GM20000 (cell line): ENCODE measurements around the gene ONECUT1.
A peak's percentile ranks its signal among the peaks of the same experiment; 100 is the strongest.

Experiments used
- DNase-seq: peaks from one replicate; pipeline ENCODE4 v3.0.0; 2012; ENCODE audit warnings: low spot score
- TF ChIP-seq, protein P1 (sequence below): IDR thresholded peaks from 2 replicates; pipeline ENCODE4 v1.5.1; 2012; ENCODE audit warnings: mild to moderate bottlenecking, control low read depth; ENCODE audit errors: extremely low read depth, missing control alignments

ONECUT1 gene

DNA sequence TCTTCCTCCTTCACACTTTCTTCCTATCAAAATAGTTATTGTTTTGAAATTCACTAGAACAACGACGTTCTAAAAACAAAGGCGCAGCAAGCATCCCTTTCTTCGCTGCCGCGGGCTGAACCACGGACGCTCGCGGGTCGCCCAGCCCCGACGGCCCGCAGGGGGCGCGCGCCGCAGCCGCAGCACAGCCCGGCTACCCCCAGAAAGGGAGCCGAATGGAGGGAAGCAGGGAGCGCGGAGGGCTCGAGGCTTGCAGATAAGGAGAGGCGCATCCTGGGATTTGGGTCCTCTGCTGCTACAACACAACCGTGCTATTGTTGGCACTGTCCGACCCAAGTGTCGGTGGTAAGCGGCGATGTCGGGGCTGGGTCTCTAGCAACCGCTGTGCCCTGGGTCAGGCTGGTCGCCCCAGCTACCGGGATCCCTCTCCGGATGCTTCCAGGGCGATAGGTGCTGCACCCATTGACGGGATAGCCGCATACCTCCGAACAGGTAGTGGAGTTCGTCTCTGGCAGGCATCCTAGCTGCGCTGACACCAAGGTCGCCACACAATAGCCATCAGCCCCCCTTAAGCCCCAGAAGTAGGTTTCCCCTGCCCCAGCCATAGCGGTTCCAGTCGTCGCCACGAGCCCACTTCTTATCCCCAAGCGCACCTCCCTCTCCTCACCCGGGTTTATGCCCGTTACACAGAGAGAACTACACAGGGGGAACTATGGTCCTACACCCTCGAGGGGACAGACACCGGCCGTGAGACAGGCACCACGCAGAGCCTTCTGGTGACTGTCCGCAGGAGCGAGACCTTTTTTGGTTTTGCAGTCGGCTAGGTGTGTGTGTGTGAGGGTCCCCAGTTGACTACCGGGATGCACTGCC, 6.0 kb downstream of the ONECUT1 start:
- DNase-seq: peak; percentile 59
- TF ChIP-seq, protein P1, sequence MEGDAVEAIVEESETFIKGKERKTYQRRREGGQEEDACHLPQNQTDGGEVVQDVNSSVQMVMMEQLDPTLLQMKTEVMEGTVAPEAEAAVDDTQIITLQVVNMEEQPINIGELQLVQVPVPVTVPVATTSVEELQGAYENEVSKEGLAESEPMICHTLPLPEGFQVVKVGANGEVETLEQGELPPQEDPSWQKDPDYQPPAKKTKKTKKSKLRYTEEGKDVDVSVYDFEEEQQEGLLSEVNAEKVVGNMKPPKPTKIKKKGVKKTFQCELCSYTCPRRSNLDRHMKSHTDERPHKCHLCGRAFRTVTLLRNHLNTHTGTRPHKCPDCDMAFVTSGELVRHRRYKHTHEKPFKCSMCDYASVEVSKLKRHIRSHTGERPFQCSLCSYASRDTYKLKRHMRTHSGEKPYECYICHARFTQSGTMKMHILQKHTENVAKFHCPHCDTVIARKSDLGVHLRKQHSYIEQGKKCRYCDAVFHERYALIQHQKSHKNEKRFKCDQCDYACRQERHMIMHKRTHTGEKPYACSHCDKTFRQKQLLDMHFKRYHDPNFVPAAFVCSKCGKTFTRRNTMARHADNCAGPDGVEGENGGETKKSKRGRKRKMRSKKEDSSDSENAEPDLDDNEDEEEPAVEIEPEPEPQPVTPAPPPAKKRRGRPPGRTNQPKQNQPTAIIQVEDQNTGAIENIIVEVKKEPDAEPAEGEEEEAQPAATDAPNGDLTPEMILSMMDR: peak; percentile 16

DNA sequence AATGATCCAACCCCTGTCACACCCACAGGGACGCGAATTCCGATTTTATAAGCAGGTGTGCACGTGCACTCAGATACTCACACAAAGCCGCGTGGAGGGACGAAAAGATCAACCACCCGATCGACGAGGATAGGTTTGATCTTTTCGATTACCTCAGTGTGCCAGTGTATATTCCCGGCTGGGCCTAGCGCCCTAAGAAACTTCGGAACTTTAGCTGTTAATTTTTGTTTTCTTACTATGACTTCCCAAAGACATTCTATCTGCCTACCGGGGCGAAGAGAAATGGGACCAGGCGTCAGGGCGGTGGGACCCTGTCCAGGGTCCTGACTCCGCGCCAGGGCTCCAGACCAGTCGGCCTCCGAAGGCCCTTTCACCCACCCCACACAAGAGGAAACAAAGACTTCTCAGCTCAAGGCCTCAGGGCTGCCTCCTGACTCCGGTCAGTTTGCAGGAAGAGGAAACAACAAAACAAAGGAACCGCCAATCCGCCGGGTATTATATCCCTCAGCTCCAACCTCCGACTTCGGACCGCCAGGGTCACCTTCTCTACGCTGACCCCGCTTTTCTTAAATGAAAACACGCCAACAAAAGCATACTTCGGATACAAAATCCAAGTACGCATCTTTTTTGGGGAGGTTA, 6.8 kb downstream of the ONECUT1 start:
- peak; percentile 48 for DNase-seq
- TF ChIP-seq, protein P1: no peak

DNA sequence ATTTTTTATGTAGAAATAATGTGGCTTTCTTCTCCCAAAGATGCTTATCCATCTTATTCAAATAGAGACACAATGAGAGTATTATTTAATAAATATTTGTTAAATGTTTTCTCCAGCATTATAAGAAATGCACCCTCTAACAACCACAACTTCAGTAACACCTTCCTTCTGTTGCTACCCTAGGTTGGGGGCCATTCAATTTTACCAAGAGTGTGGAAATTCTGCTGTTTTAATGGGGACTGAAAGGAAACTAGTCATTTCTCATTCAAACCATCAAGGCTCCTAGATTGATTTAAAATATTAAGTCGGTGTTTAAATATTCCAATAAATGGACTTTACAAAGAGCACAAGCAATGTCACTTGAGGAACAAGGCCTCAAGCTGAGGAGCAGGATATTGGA, 7.6 kb downstream of the ONECUT1 start:
- TF ChIP-seq, protein P1: no peak
- no peak for DNase-seq

DNA sequence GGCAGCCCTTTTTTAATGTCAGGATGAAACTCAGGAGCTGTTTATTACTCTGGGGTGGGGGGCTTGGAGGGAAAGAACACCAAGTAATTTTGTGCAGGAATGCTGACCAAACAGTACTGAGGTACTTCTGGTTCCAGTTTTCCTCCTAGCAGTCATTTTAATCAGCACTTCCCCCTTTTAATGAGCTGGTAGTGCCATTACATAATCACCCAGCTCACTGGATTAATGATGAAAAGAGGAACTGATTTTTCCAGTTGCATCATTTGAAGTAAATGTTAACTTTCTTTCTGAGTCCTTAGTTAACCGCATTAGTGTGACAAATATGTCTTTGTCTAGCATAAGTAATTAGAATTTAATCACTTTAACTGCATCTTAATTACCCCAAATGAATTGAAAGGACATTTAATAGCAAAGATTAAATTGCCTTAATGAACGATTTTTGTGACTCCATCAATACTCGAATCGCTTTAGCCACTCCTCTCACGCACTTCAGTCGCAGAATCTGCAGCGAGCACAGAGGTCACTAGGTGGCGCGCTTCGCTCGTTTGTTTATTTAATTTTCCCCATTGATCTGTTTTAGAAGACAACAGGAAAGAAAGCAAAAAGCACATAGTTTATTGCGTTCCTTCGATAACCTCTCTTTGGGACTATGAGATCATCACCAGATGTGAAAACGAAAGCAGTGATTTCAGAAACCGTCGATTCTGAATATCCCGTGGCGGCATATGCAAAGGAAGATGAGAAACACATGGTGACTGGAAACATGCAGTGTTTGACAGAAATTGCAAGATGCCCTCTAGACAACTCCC, 9.8 kb downstream of the ONECUT1 start:
- DNase-seq: peak; percentile 73
- TF ChIP-seq, protein P1: peak; percentile 94

DNA sequence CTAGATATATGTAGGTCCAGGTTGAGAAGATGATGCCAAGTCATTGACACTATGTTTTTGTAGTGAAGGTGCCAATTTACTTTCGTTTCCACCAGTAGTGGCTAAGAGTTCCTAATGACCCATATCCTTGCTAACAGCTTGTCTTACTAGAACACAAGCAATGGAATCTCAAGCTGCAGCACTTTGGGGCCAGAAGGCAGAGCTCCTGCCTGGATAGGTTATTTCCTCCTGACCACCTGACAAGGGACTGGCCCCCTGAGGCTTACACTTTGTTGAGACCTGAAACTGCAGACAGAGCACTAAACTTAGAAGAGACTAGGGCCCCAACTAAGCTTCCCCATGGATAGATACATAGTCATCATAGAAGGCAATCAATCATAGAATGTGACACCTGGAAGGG, 11.7 kb downstream of the ONECUT1 start:
- TF ChIP-seq, protein P1: no peak
- no peak for DNase-seq

DNA sequence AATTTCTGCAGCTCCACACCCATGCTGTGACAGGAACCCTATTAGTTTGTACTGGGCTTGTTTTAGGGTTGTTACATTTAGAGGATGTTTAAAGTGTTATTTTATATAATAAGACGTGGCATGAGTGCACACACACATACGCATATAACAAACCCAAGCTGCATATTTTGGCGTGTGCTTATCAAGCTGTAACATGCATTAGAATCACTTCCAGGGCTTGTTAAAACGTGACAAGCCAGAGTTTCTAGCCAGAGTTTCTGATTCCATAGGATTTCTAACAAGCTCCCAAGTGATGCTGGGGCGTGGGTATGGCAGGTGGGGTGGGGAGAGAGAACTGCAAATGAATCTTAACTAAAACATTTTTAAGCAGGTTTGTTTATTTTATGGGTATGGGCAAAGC, 17.4 kb downstream of the ONECUT1 start:
- no peak for DNase-seq
- TF ChIP-seq, protein P1: no peak

DNA sequence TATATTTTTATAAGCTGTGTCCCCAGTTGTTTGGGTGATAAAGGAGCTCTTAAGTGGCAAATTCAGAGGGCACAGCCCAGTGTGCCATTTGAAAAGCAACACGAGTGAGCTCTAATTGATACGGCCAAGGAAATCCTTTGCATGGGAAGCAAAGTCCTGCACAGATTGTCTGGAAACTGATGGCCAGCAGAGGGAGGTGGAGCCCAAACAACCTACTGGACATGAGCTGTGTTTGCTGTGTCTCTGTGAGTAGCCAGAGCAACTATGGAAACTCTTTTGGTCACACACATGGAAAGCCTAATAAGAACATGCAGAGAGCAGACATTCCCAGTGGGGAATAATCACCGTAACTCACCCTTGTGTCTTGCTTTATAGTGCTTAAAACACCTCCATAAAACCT, 24.4 kb downstream of the ONECUT1 start:
- TF ChIP-seq, protein P1: no peak
- no peak for DNase-seq
